GM19035 (cell line): ENCODE results near the gene IKZF2.

Experiments
- ATAC-seq: cut with Tn5 transposase; IDR thresholded peaks from one replicate; pipeline ENCODE4 v1.9.1; 2021; ENCODE audit not compliant: unreplicated experiment

IKZF2 gene

GRCh38 chr2:212959471-212960117 is 191.8 kb downstream of the IKZF2 start:
- no peak for ATAC-seq

DNA sequence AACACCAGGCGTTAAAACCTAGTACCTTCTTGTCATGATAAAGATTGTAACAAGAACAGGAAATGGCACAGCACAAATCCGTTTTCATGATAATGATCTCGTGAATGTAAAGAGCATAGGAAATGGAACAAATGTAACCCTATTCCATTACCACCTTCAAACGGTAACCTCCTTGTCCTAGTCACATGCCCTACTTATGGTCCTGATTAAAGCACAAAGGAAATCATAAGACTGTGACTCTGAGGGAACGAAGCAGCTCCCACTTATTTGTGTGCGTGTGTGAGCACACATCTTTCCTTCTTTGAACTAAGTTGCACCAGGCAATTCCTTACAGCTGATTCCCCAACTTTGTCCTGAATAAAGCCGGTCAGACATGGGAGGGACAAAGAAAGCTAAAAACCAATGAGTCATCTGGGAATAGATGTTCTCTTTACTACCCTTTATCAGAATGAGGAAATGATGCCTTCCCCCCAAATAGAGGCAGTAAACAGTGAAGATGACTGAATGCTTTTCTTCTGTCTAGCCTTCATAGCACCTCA is 192.6 kb downstream of the IKZF2 start:
- ATAC-seq: no peak

GRCh38 chr2:212958133-212958532 is 193.3 kb downstream of the IKZF2 start:
- no peak for ATAC-seq

DNA sequence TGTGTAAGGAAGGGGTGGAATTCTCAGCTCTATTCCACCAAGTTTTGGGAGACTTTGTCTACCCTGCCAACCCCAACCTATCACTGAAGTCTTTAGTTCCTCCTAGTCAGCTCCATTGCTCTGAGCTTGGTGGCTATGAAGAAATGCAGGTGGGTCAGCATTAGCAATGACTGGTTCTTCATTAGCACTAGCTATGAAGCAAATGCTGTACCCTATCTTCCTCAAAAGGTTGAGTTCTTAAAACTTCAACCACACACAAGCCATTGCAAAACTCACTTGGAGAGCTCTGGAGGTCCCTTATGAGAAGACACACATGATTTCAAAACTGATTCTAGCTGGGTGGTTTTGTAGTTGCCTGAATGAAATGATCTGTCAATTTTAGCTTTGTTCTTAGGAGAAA is 193.8 kb downstream of the IKZF2 start:
- no peak for ATAC-seq

DNA sequence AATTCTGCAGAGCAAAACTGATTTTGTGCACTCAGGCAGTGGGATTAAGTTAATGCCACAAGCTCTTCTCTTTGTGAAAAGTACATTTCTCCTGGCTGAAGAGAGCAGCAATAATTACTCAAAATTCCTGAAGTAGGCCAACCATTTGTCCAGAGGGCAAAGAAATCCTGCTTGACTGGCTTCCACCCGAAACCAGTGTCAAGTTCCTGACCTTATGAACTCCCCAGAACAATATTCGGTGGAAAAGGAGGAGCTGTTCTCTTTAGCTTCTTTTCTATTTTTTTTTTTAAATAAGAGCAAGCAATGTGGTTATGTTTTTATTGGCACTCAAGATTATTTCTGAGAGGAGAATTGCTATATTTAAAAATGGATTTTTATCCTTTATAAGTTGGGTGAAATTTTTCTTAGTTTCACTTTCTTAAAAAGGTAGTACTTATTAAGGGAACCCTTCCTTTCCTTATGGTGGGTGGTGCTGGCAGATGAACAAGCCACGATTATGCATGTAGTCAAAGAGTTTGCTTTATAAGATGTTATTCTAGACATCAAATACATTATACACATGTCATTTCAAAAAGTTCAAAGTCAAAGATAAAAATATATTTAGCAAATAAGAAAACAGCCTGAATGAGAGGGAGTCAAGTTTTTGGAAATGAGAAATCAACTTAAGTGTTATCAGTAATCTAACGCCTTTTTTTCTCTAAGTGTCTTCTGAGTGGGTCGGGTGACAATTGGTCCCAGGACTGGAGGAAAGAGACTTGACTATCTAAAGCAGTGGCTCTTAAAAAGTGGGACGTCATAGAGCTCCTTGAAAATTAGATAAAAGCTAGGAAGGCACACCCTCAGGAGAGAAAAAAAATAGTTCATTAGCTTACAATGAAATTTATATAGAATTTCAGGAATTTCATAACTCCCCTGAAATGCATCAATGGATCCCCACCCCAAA is 194.5 kb downstream of the IKZF2 start:
- no peak for ATAC-seq

GRCh38 chr2:212953170-212953920 is 198.1 kb downstream of the IKZF2 start:
- ATAC-seq: no peak

GRCh38 chr2:212949786-212950185 is 201.6 kb downstream of the IKZF2 start:
- ATAC-seq: no peak
